Activated T-cell treated with anti-CD3 and anti-CD28 coated beads, Interleukin-2, amount 50 U/mL, for 4 hours (primary cell): ENCODE results near the gene SPACA1. TPM values are rescaled to one million over a fixed set of nuclear protein-coding genes. Genes with fewer than 3 reads are reported as not detected.

Source experiments
- total RNA-seq, 3 donors: library from RNA; stranded (reverse); gene quantifications; one replicate each; pipeline ENCODE4 v1.2.1, GENCODE V29; 2021

SPACA1 gene
- total RNA-seq, 3 donors from 2014 or later: not detected

Other genes starting within 250 kb of the SPACA1 start
- under 1 TPM; 0.10 to 0.63 (median 0.16) TPM for gene CNR1, start 118.5 kb downstream of the SPACA1 start, total RNA-seq